ENCODE results near the gene AIFM1.

DNA sequence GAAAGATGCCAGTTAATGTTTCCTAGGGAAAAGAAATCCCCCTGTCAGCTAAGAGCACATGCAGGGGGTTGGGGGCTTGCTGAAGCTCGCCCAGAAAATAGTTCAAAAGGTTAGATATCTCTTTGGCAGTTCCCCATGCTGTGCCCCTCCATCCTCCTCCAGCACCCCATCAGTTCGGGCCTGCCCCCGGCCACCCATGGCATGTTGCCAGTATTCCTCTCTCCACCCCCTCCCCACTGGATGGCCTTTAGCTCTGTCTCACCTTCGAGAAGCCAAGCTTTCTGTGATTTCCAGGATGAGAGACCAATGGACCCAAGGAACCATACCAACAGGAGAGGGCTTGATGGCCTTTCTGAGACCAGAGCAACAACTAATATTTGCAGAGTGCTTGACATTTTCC, 11.3 kb upstream of the AIFM1 start:
- TF ChIP-seq, protein P1, sequence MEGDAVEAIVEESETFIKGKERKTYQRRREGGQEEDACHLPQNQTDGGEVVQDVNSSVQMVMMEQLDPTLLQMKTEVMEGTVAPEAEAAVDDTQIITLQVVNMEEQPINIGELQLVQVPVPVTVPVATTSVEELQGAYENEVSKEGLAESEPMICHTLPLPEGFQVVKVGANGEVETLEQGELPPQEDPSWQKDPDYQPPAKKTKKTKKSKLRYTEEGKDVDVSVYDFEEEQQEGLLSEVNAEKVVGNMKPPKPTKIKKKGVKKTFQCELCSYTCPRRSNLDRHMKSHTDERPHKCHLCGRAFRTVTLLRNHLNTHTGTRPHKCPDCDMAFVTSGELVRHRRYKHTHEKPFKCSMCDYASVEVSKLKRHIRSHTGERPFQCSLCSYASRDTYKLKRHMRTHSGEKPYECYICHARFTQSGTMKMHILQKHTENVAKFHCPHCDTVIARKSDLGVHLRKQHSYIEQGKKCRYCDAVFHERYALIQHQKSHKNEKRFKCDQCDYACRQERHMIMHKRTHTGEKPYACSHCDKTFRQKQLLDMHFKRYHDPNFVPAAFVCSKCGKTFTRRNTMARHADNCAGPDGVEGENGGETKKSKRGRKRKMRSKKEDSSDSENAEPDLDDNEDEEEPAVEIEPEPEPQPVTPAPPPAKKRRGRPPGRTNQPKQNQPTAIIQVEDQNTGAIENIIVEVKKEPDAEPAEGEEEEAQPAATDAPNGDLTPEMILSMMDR (conservative IDR thresholded peaks at IDR 0.05; ENCODE audit: low read length) = no peak
- TF ChIP-seq EZH2phosphoT487 (IDR thresholded peaks at IDR 0.05; ENCODE audit: borderline replicate concordance) = no peak
